Sciatic nerve (tissue), 2 donors: ENCODE measurements around the gene MOBP. TPM values are rescaled to one million over a fixed set of nuclear protein-coding genes. Genes with fewer than 3 reads are reported as not detected.
"Not testable (repeated sequence)": the region's sequence is repeated elsewhere in the genome, so short reads cannot be mapped to it uniquely, and the experiment has no call there.

Source experiments
- ATAC-seq: fragments of 200-7000 bp; cut with Tn5 transposase; one replicate; pipeline ENCODE4 v1.9.1; 2020; ENCODE audit warnings: mild to moderate bottlenecking, moderate library complexity
- DNase-seq: peaks from one replicate; pipeline ENCODE4 v3.0.0-alpha.2; 2020; ENCODE audit warnings: low spot score
- intact Hi-C: fragments of 100-400 bp; cut with DNase I; formaldehyde crosslinking; loops from one replicate; pipeline ENCODE4 v1.14.2; 2022
- total RNA-seq: library from RNA; stranded (reverse); fragmentation: NEBNext Ultra II Directional; extraction: Animal tissue kit (Norgen Biotek cat#: 25700); gene quantifications from one replicate; pipeline ENCODE4 v1.2.1, GENCODE V29; 2021
- donor health status: DM: no; HTN: no; CAD: no.
- donor health status: DM: no; HTN: no; CAD: no.

Gene MOBP
- total RNA-seq, 1 donor from 2014 or later, result 3.8 TPM

DNA sequence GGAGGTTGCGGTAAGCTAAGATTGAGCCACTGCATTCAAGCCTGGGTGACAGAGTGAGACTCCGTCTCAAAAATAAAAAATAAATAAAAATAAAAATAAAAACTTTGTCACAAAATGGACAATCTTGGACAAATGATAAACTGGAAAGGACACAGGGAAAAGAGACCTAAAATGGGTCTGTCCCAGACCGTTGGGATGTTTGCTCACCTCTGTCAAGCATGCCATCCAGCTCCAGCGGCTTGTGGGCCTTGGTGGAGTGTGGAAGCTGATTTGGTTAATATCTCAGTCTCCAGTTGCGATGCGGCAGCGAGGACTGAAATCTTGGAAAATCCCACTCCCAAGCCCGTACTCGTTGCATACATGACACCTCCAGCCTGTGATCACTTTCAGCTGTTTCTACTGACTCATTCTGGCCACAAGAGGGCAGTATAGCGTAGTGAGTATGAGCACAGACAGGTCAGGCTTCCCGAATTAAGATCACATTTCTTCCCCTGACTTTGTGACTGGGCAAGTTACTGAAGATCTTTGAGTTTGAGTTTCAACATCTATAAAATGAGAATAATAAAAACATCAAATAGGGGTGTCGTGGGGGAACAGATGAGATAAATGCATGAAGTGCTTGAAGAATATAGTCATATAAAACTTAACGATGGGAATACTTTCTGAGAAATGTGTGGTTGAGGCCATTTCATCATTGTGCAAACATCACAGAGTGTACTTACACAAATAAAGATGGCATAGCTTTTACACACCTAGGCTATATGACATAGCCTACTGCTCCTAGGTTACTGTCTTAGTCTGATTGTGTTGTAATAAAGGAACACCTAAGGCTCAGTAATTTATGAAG, 19.6 kb upstream of the MOBP start:
- DNase-seq, result peak; percentile 70
- peak; percentile 93 for ATAC-seq
- intact Hi-C loops, result loop anchor here (5.0 kb wide), 1 partner anchor 49 kb away; no protein-coding TSS in a partner anchor

DNA sequence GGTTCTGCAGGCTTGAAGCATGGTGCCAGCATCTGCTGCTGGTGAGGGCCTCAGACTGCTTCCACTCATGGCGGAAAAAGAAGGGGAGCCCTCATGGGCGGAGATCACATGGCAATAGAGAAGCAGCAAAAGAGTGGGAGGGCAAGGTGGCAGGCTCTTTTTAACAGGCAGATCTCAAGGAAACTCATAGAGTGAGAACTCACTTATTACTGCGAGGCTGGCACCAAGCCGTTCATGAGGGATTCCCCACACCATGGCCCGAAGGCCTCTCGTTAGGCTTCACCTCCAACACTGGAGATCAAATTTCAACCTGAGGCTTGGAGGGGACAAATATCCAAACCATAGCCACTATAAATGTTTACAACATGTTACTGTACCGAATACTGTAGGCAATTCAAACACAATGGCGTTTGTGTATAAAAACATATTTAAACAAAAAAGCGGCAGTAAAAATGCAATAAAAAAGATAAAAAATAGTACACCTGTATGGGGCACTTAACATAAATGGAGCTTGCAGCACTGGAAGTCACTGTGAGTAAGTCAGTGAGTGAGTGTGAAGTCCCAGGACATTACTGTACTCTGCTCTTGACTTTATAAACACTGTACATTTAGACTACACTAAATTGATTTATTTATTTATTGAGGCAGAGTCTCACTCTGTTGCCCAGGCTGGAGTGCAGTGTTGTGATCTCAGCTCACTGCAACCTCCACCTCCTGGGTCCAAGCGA, 18.8 kb upstream of the MOBP start:
- intact Hi-C loops, result loop anchor here (5.0 kb wide), 1 partner anchor 49 kb away; no protein-coding TSS in a partner anchor
- ATAC-seq, result no peak

DNA sequence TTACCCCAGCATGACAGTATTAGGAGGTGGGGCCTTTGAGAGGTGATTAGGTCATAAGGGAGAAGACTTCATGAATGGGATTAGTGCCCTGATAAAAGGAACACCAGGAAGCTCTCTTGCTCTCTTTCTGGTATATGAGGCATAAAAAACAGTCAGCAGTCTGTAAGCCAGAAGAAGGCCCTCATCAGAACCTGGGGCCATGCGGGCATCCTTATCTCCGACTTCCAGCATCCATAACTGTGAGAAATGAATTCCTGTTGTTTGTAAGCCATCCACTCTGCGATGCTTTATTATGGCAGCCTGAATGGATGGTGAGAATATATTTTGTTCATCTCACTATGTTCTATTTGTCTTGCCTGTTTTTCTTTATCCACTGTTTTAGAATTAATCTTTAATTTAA, 17.7 kb upstream of the MOBP start:
- ATAC-seq (no peak), DNase-seq (no peak)
- intact Hi-C loops, result loop anchor here (5.0 kb wide), 1 partner anchor 48 kb away; no protein-coding TSS in a partner anchor

More for the DNA sequence above, 18.8 kb upstream of the MOBP start:
- DNase-seq, result no peak

GRCh38 chr3:39453134-39453533, 14.3 kb upstream of the MOBP start:
- ATAC-seq, result no peak
- DNase-seq, result no peak
- intact Hi-C loops, result no loop called here

- DNase-seq, ATAC-seq, intact Hi-C loops: not testable (repeated sequence)
Observed at GRCh38 chr3:39453872-39454271, 13.6 kb upstream of the MOBP start.

DNA sequence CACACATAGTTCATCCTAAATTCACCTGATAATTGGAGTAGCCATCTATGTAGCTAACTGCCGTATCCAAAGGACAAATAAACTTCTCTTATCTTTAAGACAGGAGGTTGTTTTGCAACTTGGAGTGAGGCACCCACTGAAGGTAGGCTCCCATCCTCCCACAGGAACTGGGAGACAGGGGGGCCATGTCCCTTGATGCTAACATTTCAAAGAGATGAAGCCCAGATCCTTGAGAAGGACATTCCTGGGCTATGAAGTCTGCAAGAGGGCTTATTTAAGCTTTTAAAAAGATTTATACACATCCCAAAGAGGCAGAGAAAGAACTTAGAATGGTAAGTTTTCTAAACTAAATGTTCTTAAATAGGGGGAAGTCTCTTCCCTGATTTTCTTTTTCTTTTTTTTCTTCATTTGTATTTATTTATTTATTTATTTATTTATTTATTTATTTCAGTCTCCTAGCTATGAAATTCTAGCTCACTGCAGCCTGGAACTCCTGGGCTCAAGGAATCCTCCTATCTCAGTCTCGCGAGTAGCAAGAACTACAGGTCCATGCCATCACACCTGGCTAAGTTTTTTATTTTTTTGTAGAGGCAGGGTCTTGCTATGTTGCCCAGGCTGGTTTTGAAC, 12.8 kb upstream of the MOBP start:
- intact Hi-C loops, result no loop called here
- DNase-seq, result no peak
- ATAC-seq, result no peak

DNA sequence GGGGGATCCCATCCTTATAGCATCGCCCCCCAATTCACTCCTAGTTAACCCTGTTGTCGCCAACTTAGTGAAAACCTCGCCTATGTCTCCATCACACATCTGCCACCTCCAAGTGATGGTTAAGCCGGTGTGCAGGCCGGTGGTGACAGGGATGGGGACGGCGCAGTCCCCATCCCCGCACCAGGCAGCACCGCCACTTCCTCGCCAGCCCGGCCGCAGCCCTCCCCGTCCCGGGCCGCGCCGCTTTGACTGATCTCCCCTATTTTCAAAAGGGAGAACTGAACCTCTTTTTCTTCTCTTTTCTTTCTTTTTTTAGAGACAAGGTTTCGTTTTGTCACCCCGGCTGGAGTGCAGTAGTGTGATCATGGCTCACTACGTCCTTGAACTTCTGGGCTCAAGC, 11.3 kb upstream of the MOBP start:
- ATAC-seq (no peak), DNase-seq (no peak)
- intact Hi-C loops, result no loop called here

- ATAC-seq (no peak), DNase-seq (no peak)
- intact Hi-C loops, result no loop called here
Observed at GRCh38 chr3:39457361-39457760, 10.1 kb upstream of the MOBP start.

GRCh38 chr3:39458579-39458978, 8.9 kb upstream of the MOBP start:
- DNase-seq, ATAC-seq, intact Hi-C loops: not testable (repeated sequence)

DNA sequence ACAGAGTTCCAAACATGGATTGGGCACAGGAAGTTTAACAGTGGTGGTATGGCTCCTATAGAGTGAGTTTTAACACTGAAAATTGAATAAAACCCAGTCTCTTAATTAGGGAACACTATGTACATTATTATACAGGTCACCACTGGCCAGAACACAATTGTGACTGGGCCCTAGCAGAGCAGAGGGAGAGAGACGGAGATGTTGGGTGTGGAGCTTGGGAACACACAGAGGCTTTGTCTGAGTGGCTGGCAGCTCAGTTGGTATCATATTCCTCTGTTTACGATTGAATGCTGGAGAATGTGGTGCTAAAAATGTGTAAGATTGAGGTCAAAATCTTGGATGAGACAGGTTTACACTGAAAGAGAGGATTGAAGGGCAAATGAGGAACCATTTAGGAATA, 6.8 kb upstream of the MOBP start:
- DNase-seq (no peak), ATAC-seq (peak; percentile 80)
- intact Hi-C loops, result no loop called here

DNA sequence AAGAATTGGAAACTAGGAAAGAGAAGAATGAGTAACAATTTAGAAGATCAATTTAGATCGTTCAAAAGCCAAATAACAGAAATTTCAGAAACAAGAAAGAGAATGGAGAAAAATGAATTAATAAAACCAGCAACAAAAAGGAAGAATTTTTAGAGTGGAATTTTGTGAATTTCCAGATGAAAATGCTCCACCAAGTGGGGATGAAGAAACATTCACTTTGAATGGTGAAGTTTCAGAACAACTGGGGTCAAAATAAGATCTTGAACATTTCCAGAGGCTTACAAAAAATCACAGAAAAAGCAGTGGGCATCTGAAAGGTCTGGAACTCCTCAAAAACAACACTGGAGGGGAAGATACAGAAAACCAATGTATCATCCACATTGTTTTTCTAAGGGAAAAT, 4.2 kb upstream of the MOBP start:
- DNase-seq (no peak), ATAC-seq (no peak)
- intact Hi-C loops, result no loop called here

DNA sequence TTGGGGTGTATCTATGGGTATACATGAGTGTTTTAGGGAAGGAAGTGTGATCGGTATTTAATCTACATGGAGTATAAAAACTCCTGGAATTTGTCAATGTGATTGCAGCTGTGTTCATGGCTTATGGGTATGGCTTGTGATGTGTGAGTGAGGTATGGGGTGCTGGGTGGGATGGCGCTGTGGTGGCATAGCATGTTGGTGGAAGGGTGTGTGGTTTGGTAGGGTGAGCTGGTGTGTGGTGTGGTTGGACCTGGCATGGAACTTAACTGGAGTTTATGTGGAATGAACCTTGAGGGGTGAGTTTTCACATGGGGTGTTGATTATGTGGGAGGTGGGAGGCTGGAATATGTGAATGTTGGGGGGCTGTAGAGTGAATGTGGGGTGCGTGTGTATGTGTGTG, 492 bp upstream of the MOBP start:
- ATAC-seq (no peak), DNase-seq (no peak)
- intact Hi-C loops, result no loop called here

GRCh38 chr3:39468108-39468436, 592 bp downstream of the MOBP start:
- ATAC-seq, result no peak
- intact Hi-C loops, result no loop called here
- DNase-seq, result no peak

DNA sequence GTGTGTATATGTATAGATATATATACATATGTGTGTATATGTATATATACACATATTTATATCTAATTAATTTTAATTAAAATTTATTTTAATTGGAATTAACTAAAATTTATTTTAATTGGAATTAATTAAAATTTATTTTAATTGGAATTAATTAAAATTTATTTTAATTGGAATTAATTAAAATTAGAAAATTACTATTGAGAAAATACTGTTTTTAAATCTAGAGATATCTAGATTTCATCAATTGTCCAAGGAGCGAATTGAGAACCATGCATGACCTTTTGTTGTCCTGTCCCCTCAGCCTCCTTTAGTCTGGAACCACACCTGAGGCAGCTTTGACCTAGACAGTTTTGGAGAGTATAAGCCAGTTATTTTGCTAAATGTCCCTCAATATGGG, 1.8 kb downstream of the MOBP start:
- no peak for DNase-seq
- intact Hi-C loops, result no loop called here
- ATAC-seq, result no peak

DNA sequence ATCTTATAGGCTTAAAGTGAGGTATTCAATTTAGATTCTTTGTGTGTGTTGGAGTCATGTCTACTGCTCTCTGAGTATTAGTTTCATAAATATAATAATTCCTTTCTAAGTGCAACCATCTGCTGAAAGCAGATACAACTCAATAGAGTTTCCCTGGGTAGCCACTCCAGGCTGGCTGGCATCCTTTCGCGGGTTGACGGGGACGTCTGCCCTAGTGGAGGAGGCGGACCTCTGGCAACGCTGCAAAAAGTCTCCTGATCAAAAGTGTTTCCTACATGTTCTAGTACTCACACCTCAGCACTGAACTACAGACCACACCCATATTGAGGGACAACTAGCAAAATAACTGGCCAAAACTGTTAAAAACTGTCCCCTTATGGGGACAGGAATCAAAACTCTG, 2.5 kb downstream of the MOBP start:
- intact Hi-C loops, result no loop called here
- ATAC-seq (no peak), DNase-seq (no peak)

DNA sequence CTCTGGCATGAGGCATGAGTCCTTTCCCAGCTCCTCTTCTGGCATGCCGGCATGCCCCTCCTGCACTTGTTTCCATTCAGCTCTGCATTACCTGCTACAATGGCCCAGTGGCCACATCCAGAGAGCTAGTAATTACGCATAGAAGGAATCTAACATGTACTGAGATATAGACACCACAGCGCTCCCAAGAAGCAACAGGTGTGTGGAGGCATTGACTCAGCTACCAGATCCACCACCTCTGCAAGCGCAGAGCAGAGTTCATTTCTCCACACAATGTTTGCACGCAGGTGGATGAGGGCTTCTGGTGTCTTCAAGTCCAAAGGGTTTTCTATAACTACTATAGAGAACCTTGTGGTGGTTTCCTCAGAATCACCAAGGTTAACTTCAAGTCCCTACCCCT, 4.2 kb downstream of the MOBP start:
- intact Hi-C loops, result no loop called here
- ATAC-seq, result no peak
- DNase-seq, result no peak

DNA sequence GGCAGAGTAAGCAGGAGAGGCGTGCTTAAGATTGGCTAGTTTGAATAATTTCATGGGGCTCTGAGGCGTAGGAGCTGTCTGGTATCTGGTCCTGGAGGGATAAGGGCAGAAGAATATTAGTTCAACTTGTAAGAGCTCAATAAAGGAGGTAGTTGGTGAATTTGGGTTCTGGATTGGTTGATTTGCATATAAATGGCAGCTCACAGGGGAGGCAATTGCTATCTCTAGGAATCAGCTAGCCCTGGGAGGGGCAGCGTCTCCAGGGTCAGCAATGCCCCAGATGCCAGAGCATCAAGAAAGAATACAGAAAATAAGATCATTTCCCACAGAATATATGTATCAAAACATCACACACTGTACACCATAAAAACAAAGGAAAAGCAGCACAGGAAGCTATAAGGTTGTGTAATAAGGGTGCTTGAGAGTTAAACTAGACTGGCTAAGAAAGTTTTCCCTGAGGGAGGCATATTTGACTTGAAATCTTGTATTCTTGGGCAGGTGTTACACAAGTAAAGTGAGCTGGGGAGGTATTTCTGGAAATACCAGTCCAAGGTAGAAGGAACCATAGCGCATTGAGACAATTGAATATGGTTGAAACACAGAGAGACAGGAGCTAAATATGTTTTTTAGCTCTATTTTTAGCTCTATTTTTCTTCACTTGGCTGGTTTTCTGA, 6.1 kb downstream of the MOBP start:
- ATAC-seq, result no peak
- intact Hi-C loops, result no loop called here
- DNase-seq, result no peak

GRCh38 chr3:39474126-39474515, 6.6 kb downstream of the MOBP start:
- ATAC-seq, result no peak

DNA sequence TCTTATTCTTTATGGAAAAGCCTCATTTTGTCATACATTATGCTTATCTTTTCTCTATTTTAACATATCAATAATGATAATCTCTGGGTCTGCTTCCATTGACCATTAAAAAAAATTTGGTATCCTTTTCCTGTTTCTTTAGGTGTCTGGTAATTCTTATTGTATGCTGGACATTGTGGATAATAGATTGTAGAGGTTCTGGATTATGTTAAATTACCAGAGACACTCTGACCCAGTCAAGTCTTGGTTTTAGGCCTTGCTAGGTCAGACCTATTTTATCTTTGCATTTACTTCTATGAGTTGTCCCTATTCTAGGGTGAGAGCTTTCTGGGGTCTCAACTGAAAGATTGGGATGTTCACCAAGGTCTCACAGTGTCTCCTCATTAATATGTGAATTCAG, 9.3 kb downstream of the MOBP start:
- ATAC-seq (no peak), DNase-seq (no peak)
- intact Hi-C loops, result no loop called here

More at GRCh38 chr3:39474126-39474515, 6.6 kb downstream of the MOBP start:
- intact Hi-C loops, result no loop called here
- DNase-seq, result no peak
